ENCODE results near the gene ERLIN1. TPM values are rescaled to one million over a fixed set of nuclear protein-coding genes. Genes with fewer than 3 reads are reported as not detected.

Gene ERLIN1
- total RNA-seq, 4 donors from 2014 or later = 5.3 to 8.5 (median 7.3) TPM

GRCh38 chr10:100100651-100101184, 85.1 kb downstream of the ERLIN1 start:
- TF ChIP-seq CTCF (IDR thresholded peaks at IDR 0.05 in 4 of 5, conservative IDR thresholded peaks at IDR 0.05 in 1 of 5) (no peak), POLR2A (IDR thresholded peaks at IDR 0.05) (no peak)
- Histone ChIP-seq H3K36me3 (no peaks in the 10 kb centered on the region), H3K4me1 (no peaks in the 10 kb centered on the region), H3K27me3 (no peaks in the 10 kb centered on the region), H3K4me3 (no peak overlapping the region), H3K9me3 (no peaks in the 10 kb centered on the region), H3K27ac (no peak overlapping the region)
- DNase-seq (no peak), ATAC-seq (no peak)
- intact Hi-C loops (cut with DNase I; ENCODE audit: low total_unique reads) (no loop called here), in situ Hi-C loops (cut with MboI; ENCODE audit: low sequenced_read_pairs in 4 of 4) (no loop called here)

Other genes starting within 250 kb of the ERLIN1 start
- 10 to 100 TPM in 3 of 4 donors, 1 to 10 TPM in 1; 9.5 to 22.5 (median 15.0) TPM for gene DNMBP, start 176.1 kb downstream of the ERLIN1 start, total RNA-seq
- under 1 TPM in 1 of 4 donors, not detected in 3; 0.20 TPM for gene CPN1, start 104.2 kb downstream of the ERLIN1 start, total RNA-seq
- 10 to 100 TPM; 19.4 to 31.4 (median 23.5) TPM for gene CHUK, start 43.6 kb upstream of the ERLIN1 start, total RNA-seq
- gene CWF19L1, start 81.6 kb upstream of the ERLIN1 start, total RNA-seq = 10 to 100 TPM; 11.6 to 13.8 (median 13.0) TPM
- 100 to 1,000 TPM in 1 of 4 donors, 10 to 100 TPM in 3; 60.4 to 114 (median 75.1) TPM for gene BLOC1S2, start 100.7 kb upstream of the ERLIN1 start, total RNA-seq
- not detected for gene PKD2L1, start 144.2 kb upstream of the ERLIN1 start, total RNA-seq
- gene SCD, start 161.2 kb upstream of the ERLIN1 start, total RNA-seq = 1 to 10 TPM; 1.1 to 1.9 (median 1.6) TPM

All from gastrocnemius medialis (tissue), 4 donors.